SK-N-SH treated with all-trans-retinoic acid at 6 μM for 48 hours (cell line): ENCODE results near the gene QRFP.

Experiments used
- ATAC-seq: fragments of 200-7000 bp; cut with Tn5 transposase; 3 replicates; pipeline ENCODE4 v1.9.1; 2020; ENCODE audit warnings: mild to moderate bottlenecking, moderate library complexity
- ARNTL ChIP-seq: fragments of 450-650 bp; formaldehyde crosslinking; IDR thresholded peaks from 2 replicates; pipeline ENCODE4 v1.5.0; 2020; ENCODE audit warnings: low read depth, mild to moderate bottlenecking, moderate library complexity, borderline replicate concordance
- CREB5 ChIP-seq: fragments of 250-450 bp; sonication (Bioruptor Pico); IDR thresholded peaks from 2 replicates; pipeline ENCODE4 v1.5.1; 2020; ENCODE audit warnings: low read depth, mild to moderate bottlenecking, moderate library complexity
- CSDC2 ChIP-seq: fragments of 250-450 bp; sonication (Bioruptor Pico); IDR thresholded peaks from 2 replicates; pipeline ENCODE4 v1.5.0; 2020; ENCODE audit warnings: mild to moderate bottlenecking, moderate library complexity
- GLIS3 ChIP-seq: fragments of 250-450 bp; sonication (Bioruptor Pico); IDR thresholded peaks from 2 replicates; pipeline ENCODE4 v1.5.0; 2020; ENCODE audit warnings: mild to moderate bottlenecking, moderate library complexity
- ISL1 ChIP-seq: fragments of 250-450 bp; sonication (Bioruptor Pico); IDR thresholded peaks from 2 replicates; pipeline ENCODE4 v2.1.2; 2022; ENCODE audit warnings: mild to moderate bottlenecking, moderate library complexity
- PATZ1 ChIP-seq: fragments of 250-450 bp; sonication (Bioruptor Pico); IDR thresholded peaks from 2 replicates; pipeline ENCODE4 v1.8.0; 2020; ENCODE audit warnings: mild to moderate bottlenecking, moderate library complexity, borderline replicate concordance
- POU6F1 ChIP-seq: fragments of 250-450 bp; sonication (Bioruptor Pico); IDR thresholded peaks from 2 replicates; pipeline ENCODE4 v1.8.0; 2021; ENCODE audit warnings: low read depth, mild to moderate bottlenecking, moderate library complexity, borderline replicate concordance
- PPARA ChIP-seq: fragments of 250-450 bp; sonication (Bioruptor Pico); IDR thresholded peaks from 2 replicates; pipeline ENCODE4 v1.5.0; 2020; ENCODE audit warnings: mild to moderate bottlenecking, borderline replicate concordance
- RARB ChIP-seq: fragments of 250-450 bp; sonication (Bioruptor Pico); IDR thresholded peaks from 2 replicates; pipeline ENCODE4 v1.8.0; 2021; ENCODE audit warnings: mild to moderate bottlenecking, moderate library complexity
- SNAI2 ChIP-seq: fragments of 250-450 bp; sonication (Bioruptor Pico); IDR thresholded peaks from 2 replicates; pipeline ENCODE4 v1.5.0; 2020; ENCODE audit warnings: mild to moderate bottlenecking, moderate library complexity
- TOX ChIP-seq: fragments of 250-450 bp; sonication (Bioruptor Pico); IDR thresholded peaks from 2 replicates; pipeline ENCODE4 v1.8.0; 2021; ENCODE audit warnings: mild to moderate bottlenecking, moderate library complexity, borderline replicate concordance
- ZC3H10 ChIP-seq: fragments of 250-450 bp; sonication (Bioruptor Pico); IDR thresholded peaks from 2 replicates; pipeline ENCODE4 v1.5.1; 2021; ENCODE audit warnings: mild to moderate bottlenecking, moderate library complexity
- ZFP3 ChIP-seq: fragments of 250-450 bp; sonication (Bioruptor Pico); IDR thresholded peaks from 2 replicates; pipeline ENCODE4 v1.5.0; 2020; ENCODE audit warnings: mild to moderate bottlenecking, moderate library complexity
- ZNF565 ChIP-seq: fragments of 450-650 bp; formaldehyde crosslinking; conservative IDR thresholded peaks from 2 replicates; pipeline ENCODE4 v1.5.0; 2020; ENCODE audit warnings: low read depth, mild to moderate bottlenecking, moderate library complexity
- ZNF70 ChIP-seq: fragments of 450-650 bp; formaldehyde crosslinking; IDR thresholded peaks from 2 replicates; pipeline ENCODE4 v1.5.0; 2020; ENCODE audit warnings: mild to moderate bottlenecking, moderate library complexity
- ZNF8 ChIP-seq: fragments of 450-650 bp; formaldehyde crosslinking; IDR thresholded peaks from 2 replicates; pipeline ENCODE4 v1.5.0; 2020; ENCODE audit warnings: mild to moderate bottlenecking, moderate library complexity
- TF ChIP-seq, protein P1 (sequence below): fragments of 250-450 bp; sonication (Bioruptor Pico); IDR thresholded peaks from 2 replicates; pipeline ENCODE4 v1.5.0; 2020; ENCODE audit warnings: mild to moderate bottlenecking, moderate library complexity
- TF ChIP-seq, protein P2 (sequence below): fragments of 250-450 bp; sonication (Bioruptor Pico); IDR thresholded peaks from 2 replicates; pipeline ENCODE4 v1.5.1; 2021; ENCODE audit warnings: mild to moderate bottlenecking, moderate library complexity

The QRFP gene

GRCh38 chr9:130886981-130887380 is 9.6 kb downstream of the QRFP start:
- TF ChIP-seq ZNF70 (no peak), ZC3H10 (CRISPR knock-in tag) (no peak)
- ATAC-seq, result no peak

GRCh38 chr9:130885484-130886375 is 10.9 kb downstream of the QRFP start:
- ATAC-seq, result no peak
- TF ChIP-seq PATZ1 (no peak), RARB (CRISPR knock-in tag) (no peak), PPARA (CRISPR knock-in tag) (no peak), SNAI2 (CRISPR knock-in tag) (no peak), GLIS3 (CRISPR knock-in tag) (no peak), ISL1 (no peak), ZC3H10 (CRISPR knock-in tag) (no peak), CREB5 (CRISPR knock-in tag) (no peak), TOX (CRISPR knock-in tag) (no peak), POU6F1 (CRISPR knock-in tag) (no peak), ARNTL (no peak), ZFP3 (CRISPR knock-in tag) (no peak), ZNF565 (CRISPR knock-in tag) (no peak), ZNF8 (no peak), CSDC2 (CRISPR knock-in tag) (no peak)
- TF ChIP-seq, protein P1, sequence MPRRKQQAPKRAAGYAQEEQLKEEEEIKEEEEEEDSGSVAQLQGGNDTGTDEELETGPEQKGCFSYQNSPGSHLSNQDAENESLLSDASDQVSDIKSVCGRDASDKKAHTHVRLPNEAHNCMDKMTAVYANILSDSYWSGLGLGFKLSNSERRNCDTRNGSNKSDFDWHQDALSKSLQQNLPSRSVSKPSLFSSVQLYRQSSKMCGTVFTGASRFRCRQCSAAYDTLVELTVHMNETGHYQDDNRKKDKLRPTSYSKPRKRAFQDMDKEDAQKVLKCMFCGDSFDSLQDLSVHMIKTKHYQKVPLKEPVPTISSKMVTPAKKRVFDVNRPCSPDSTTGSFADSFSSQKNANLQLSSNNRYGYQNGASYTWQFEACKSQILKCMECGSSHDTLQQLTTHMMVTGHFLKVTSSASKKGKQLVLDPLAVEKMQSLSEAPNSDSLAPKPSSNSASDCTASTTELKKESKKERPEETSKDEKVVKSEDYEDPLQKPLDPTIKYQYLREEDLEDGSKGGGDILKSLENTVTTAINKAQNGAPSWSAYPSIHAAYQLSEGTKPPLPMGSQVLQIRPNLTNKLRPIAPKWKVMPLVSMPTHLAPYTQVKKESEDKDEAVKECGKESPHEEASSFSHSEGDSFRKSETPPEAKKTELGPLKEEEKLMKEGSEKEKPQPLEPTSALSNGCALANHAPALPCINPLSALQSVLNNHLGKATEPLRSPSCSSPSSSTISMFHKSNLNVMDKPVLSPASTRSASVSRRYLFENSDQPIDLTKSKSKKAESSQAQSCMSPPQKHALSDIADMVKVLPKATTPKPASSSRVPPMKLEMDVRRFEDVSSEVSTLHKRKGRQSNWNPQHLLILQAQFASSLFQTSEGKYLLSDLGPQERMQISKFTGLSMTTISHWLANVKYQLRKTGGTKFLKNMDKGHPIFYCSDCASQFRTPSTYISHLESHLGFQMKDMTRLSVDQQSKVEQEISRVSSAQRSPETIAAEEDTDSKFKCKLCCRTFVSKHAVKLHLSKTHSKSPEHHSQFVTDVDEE (CRISPR knock-in tag), result no peak
- TF ChIP-seq, protein P2, sequence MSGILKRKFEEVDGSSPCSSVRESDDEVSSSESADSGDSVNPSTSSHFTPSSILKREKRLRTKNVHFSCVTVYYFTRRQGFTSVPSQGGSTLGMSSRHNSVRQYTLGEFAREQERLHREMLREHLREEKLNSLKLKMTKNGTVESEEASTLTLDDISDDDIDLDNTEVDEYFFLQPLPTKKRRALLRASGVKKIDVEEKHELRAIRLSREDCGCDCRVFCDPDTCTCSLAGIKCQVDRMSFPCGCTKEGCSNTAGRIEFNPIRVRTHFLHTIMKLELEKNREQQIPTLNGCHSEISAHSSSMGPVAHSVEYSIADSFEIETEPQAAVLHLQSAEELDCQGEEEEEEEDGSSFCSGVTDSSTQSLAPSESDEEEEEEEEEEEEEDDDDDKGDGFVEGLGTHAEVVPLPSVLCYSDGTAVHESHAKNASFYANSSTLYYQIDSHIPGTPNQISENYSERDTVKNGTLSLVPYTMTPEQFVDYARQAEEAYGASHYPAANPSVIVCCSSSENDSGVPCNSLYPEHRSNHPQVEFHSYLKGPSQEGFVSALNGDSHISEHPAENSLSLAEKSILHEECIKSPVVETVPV (CRISPR knock-in tag), result no peak

DNA sequence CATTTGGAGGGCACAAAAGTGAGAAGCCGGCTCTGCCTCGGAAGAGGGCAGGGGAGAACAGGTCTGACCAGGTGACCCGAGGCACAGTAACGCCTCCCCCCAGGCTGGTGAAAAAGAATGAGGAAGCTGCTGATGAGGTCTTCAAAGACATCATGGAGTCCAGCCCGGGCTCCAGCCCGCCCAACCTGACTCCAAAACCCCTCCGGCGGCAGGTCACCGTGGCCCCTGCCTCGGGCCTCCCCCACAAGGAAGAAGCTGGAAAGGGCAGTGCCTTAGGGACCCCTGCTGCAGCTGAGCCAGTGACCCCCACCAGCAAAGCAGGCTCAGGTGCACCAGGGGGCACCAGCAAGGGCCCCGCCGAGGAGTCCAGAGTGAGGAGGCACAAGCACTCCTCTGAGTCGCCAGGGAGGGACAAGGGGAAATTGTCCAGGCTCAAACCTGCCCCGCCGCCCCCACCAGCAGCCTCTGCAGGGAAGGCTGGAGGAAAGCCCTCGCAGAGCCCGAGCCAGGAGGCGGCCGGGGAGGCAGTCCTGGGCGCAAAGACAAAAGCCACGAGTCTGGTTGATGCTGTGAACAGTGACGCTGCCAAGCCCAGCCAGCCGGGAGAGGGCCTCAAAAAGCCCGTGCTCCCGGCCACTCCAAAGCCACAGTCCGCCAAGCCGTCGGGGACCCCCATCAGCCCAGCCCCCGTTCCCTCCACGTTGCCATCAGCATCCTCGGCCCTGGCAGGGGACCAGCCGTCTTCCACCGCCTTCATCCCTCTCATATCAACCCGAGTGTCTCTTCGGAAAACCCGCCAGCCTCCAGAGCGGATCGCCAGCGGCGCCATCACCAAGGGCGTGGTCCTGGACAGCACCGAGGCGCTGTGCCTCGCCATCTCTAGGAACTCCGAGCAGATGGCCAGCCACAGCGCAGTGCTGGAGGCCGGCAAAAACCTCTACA is 11.8 kb downstream of the QRFP start:
- no peak for TF ChIP-seq POU6F1 (CRISPR knock-in tag)
- TF ChIP-seq, all 23 proteins: peak for 0
- no peak for ATAC-seq
